ENCODE data around the gene HES5.

DNA sequence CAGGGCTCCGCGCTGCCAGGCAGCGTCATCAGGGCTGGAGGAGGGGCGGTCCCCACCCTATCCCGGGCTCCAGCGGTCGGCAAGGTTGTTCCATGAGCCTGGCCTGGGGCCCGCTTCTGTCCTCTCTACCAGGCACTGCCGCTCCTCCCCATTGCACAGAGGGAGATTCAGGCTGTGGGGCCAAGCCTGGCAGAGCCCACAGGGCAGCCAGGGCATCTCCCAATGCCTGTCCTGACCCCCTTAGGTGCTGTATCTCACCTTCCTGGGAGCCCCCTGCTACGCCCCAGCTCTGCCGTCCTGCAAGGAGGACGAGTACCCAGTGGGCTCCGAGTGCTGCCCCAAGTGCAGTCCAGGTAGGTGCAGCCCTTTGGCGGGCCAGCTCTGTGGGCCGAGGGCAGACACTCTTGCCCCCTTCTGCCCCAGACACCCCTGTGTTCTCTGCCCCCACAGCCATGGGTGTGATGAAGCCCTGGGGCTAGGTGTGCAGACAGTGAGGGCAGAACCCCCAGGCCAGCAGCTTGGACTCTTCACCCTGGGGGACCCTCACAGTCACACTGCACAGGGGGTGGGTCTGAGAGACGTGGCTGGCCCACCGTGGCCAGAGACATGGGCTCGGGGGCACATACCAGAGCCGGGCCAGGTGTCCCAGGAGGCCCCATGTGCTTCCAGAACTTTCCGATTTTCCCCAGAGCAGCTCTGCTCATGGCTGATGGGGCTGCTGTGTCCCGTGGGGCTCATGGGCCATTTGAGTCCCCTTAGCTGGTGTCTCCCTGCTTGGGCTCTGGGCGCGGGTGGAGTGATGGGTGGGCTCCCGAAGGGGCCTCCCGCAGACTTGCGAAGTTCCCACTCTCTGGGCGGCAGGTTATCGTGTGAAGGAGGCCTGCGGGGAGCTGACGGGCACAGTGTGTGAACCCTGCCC, 27.7 kb upstream of the HES5 start:
- TF ChIP-seq MYC (IDR thresholded peaks at IDR 0.05; ENCODE audit: low read depth, low read length), result no peak
- TF ChIP-seq, protein P1, sequence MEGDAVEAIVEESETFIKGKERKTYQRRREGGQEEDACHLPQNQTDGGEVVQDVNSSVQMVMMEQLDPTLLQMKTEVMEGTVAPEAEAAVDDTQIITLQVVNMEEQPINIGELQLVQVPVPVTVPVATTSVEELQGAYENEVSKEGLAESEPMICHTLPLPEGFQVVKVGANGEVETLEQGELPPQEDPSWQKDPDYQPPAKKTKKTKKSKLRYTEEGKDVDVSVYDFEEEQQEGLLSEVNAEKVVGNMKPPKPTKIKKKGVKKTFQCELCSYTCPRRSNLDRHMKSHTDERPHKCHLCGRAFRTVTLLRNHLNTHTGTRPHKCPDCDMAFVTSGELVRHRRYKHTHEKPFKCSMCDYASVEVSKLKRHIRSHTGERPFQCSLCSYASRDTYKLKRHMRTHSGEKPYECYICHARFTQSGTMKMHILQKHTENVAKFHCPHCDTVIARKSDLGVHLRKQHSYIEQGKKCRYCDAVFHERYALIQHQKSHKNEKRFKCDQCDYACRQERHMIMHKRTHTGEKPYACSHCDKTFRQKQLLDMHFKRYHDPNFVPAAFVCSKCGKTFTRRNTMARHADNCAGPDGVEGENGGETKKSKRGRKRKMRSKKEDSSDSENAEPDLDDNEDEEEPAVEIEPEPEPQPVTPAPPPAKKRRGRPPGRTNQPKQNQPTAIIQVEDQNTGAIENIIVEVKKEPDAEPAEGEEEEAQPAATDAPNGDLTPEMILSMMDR (IDR thresholded peaks at IDR 0.05; ENCODE audit: extremely low read depth in 1 of 2, insufficient read depth in 1 of 2, low read depth in 1 of 2, low read length in 2 of 2), result no peak

Data from endothelial cell of umbilical vein (primary cell).